GM18517 (cell line): ENCODE measurements around the gene TCP11L1.
A peak's percentile ranks its signal among the peaks of the same experiment; 100 is the strongest.
"Not testable (repeated sequence)": the region's sequence is repeated elsewhere in the genome, so short reads cannot be mapped to it uniquely, and the experiment has no call there.

Source experiments
- ATAC-seq: cut with Tn5 transposase; IDR thresholded peaks from one replicate; pipeline ENCODE4 v1.9.1; 2021; ENCODE audit warnings: mild to moderate bottlenecking, moderate library complexity; ENCODE audit not compliant: unreplicated experiment

Gene TCP11L1

GRCh38 chr11:33029218-33029617 lies 10.2 kb upstream of the TCP11L1 start:
- not testable (repeated sequence) for ATAC-seq

GRCh38 chr11:33033493-33033892 lies 5.9 kb upstream of the TCP11L1 start:
- ATAC-seq, result no peak

GRCh38 chr11:33035011-33035410 lies 4.4 kb upstream of the TCP11L1 start:
- no peak for ATAC-seq

GRCh38 chr11:33040033-33040861 lies 875 bp downstream of the TCP11L1 start:
- peak; percentile 38 for ATAC-seq

- ATAC-seq, result peak; percentile 35
Observed at GRCh38 chr11:33040862-33041453, 1.6 kb downstream of the TCP11L1 start.

- no peak for ATAC-seq
Observed at GRCh38 chr11:33043221-33043830, 4.0 kb downstream of the TCP11L1 start.

- ATAC-seq, result no peak
Observed at GRCh38 chr11:33044285-33044756, 4.9 kb downstream of the TCP11L1 start.

GRCh38 chr11:33045551-33046255 lies 6.3 kb downstream of the TCP11L1 start:
- ATAC-seq, result no peak

GRCh38 chr11:33048701-33049100 lies 9.3 kb downstream of the TCP11L1 start:
- not testable (repeated sequence) for ATAC-seq

GRCh38 chr11:33049565-33050408 lies 10.4 kb downstream of the TCP11L1 start:
- ATAC-seq, result not testable (repeated sequence)

- ATAC-seq, result no peak
Observed at GRCh38 chr11:33052231-33052630, 12.9 kb downstream of the TCP11L1 start.

GRCh38 chr11:33055375-33055774 lies 16.0 kb downstream of the TCP11L1 start:
- no peak for ATAC-seq

GRCh38 chr11:33057284-33057683 lies 17.9 kb downstream of the TCP11L1 start:
- ATAC-seq, result no peak

GRCh38 chr11:33059331-33060007 lies 20.1 kb downstream of the TCP11L1 start:
- ATAC-seq, result no peak

GRCh38 chr11:33060271-33060670 lies 20.9 kb downstream of the TCP11L1 start:
- ATAC-seq, result no peak

- ATAC-seq, result no peak
Observed at GRCh38 chr11:33062137-33062536, 22.8 kb downstream of the TCP11L1 start.

GRCh38 chr11:33063326-33063881 lies 24.0 kb downstream of the TCP11L1 start:
- peak; percentile 59 for ATAC-seq

GRCh38 chr11:33064033-33064825 lies 24.9 kb downstream of the TCP11L1 start:
- ATAC-seq, result no peak

- no peak for ATAC-seq
Observed at GRCh38 chr11:33064866-33065265, 25.5 kb downstream of the TCP11L1 start.
